Embryonic facial prominence (tissue), 1 donor: ENCODE results near the gene SRD5A1.
A peak's percentile ranks its signal among the peaks of the same experiment; 100 is the strongest.

ENCODE experiments used
- DNase-seq: peaks from one replicate; pipeline ENCODE4 v3.0.0-alpha.2; 2016; ENCODE audit errors: extremely low spot score

The SRD5A1 gene, protein sequence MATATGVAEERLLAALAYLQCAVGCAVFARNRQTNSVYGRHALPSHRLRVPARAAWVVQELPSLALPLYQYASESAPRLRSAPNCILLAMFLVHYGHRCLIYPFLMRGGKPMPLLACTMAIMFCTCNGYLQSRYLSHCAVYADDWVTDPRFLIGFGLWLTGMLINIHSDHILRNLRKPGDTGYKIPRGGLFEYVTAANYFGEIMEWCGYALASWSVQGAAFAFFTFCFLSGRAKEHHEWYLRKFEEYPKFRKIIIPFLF

DNA sequence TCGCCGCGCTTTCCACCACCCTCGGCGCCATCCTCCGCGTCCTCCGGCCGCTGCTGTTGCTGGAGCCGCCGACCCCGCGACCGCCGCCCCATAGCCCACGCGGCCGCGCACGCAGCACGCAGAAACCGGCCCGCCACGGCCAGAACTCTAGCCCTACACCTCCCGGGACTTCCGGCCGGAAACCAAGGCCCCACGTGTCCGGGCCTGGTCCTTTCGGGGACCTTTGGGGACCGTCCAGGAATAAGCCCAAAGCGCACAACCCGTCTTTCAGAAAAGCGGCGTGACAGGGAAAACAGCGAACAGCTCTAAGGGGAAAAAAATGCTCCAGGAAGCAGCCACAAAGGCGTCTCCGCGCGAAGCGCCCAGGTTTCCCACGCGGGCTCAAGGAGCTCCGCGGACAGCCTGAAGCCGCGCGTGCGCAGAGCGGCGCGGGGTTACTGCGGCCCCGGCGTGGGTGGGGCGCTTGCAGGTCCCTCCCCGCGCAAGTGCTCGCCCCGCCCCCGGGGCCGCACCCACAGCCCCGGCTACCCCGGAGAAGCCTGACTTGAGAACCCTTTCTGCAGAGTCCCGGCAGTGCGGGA is at the start of gene SRD5A1, which contains the start of gene NSUN2:
SRD5A1 (plus strand) TSS at position 553 of the 581 bp plus-strand sequence. CDS start 137 bp downstream, outside the sequence.
NSUN2 (minus strand) TSS at position 157 of the 581 bp plus-strand sequence; CDS start at position 92, 65 bp downstream.
- peak; percentile 81 for DNase-seq

DNA sequence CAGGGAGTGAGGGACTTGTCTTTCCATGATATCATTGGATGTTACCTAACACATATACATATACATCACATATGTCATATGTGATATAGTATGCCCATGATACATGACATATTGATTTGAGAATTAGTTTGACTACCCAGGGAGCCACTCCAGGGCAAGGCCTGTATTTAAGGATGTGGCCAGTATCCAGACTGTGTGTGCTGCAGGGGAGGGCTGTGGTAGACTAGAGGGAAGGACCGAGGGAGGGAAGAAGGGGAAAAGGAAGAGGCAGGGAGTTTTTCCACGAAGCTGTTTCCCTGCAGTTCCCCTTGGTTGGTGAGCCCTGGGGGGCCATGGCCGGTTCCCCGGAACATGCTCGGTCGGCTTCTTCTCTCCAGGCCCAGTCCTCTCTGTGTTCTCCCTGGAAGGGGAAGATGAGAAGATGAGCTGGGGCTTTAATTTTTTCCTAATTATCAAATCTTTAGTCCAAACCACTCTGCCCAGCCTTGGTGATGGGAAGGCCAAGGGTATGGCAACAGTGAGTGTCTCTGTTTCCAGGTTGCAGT is 49.1 kb upstream of the SRD5A1 start:
- no peak for DNase-seq

DNA sequence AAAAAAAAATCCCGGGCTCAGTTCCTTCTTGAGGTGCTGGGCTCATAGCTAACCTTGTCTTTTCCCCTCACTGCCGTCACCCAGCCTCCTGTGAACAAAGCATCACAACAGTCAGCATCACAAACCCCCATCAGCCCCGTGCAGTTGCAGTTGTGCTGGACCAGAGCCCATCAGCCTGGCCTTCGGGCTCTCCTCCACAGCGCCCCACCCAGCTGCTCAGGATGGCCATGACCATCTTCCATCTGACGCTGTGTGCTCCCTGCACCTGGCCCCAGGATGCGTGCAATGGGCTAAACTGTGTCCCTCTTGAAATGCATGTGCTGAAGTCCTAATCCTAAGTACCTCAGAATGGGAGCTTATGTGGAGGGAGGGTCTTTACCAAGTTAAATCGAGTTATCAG is 48.5 kb upstream of the SRD5A1 start:
- DNase-seq: no peak

DNA sequence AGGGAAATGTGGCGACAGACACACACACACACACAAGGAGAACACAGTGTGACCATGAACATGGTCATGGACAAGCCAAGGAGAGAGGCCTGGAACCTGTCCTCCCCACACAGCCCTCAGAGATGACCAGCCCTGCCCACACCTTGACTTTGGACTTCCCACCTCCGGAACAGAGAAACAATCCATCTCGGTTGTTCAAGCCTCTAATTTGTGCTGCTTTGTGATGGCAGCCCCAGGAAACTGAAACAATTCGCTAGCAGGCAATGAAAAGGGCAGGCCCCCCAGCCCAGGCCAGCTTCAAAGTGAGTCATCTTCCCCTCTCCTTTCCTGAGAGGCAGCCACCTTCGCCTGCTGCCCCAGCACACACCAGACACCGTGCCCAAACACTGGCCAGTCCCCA is 48.1 kb upstream of the SRD5A1 start:
- no peak for DNase-seq

DNA sequence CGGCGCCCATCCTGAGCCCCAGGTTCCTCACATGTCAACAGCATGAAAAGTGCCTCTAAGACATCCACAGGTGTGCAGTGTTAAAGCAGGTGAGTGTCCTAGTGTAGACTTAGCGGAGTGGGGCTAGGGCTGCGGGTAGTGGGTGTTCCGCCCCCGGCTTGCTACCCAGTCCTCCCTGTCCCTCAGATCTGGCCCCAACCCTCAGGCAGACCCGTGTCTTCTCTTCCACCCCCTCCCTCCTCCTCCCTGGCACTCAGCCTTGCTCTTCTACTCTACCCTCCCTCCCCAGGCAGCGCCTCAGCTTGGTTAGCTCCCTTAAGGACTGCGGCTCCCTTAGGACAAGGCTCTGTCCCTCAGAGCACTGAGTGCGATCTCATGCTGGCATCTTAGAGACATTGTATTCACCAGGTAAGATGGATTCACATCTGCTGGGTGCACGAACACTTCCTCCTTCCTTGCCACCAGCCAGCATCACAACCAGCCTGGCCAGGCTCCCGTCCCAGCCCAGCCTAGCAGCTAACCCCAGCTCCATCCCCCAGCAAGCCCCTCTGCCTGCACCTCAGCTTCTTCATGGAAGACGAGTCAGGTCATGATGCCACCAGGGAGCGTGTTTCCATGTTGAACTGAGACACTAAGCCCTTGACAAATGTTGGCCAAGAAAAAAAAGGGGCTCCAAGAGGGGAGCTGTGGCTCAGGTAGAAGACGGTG is 47.1 kb upstream of the SRD5A1 start:
- DNase-seq: no peak

DNA sequence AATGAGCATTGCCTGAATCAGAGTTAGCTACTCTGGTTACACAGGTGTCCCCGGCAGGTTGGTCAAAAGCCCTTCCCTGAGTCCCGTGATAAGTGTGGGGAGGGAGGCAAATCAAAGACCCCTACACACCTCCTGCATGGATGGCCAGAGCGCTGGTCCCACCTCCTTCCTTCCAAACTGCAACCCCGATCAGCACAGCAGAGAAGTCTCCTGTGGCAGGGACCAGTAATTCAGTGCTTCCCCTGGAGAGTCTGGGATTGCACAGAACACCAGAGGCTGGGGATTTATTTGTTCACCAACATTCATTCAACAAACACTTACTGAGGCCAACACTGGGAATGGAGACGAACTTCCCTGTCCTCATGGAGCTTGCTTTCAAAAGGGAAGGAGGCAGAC is 46.6 kb upstream of the SRD5A1 start:
- DNase-seq: no peak

DNA sequence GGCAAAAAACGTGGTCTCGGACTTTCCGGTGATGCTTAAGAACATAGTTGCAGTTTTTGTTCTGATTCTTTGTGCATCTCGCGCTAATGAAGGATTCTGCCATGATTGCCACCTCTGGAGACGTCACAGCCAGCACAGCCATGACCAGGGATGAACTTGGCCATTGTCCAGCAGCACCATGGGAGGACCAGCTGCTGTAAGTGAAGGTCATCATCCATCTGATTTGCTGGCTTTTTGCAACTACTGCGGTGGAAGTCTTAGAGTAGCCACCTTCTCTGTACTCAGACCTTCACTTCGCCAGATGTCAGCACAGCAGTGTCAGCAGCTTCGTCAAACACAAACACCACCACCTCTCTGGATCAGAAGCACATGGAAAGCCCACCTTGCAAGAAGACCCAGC is 46.1 kb upstream of the SRD5A1 start:
- DNase-seq: no peak

DNA sequence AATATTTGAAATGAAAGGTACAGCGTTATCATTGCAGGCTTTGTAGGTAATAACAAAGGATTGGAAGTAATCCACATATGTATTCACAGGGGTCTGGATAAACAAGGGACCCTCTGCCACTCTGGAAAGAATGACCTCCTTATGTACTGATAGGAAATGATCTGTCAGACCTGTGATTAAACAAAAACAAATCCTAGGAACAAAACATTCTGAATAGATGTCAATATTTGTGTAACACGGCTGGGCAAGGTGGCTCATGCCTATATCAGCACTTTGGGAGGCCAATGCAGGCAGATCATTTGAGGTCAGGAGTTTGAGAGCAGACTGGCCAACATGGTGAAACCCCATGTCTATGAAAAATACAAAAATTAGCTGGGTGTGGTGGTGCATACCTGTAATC is 42.7 kb upstream of the SRD5A1 start:
- DNase-seq: no peak

DNA sequence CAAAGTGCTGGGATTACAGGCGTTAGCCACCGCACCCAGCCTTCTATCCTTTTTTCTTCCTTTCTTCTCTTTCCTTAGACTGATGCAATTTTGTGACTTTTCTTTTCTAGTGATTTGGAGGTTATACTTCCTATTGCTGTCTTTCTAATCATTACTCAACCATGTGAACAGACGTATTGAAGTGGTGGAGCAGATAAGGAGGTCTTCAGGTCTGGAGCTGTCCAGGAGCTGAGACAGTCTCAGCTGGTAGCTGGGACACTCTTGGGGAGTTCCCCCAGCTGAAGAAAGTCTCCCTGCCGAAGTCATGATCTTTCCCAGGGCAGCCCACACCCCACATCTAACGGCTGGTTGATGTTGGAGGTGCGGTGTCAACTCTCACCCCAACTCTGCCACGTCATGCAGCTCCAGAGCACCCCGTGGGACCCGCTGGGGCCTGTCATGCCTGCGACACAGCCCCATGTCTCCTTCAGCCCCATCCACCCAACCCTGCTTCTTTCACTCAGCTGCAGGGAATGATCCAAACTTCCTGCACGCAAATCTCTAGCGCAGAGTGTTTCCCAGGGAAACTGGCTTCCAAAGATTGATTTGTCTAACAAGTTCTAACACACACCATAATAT is 41.5 kb upstream of the SRD5A1 start:
- DNase-seq: no peak

DNA sequence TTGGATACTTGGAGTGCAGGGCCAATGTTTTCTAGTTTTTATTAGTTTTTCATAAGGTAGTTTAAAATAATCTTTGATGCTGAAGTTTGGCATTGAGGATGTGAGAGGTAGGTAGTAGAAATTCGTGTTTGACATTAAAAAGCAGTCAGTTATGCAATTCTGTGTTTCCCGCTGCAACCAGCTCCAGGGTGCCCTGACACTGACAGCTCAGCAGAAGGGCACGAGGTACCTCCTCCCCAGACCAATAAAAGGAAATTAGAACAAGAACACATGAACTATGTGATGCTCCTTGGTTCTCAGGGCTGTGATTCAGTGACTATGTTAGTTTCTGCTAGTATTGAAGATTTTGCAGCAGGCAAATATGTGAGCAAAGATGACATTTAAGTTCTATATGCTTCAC is 40.6 kb upstream of the SRD5A1 start:
- DNase-seq: no peak

DNA sequence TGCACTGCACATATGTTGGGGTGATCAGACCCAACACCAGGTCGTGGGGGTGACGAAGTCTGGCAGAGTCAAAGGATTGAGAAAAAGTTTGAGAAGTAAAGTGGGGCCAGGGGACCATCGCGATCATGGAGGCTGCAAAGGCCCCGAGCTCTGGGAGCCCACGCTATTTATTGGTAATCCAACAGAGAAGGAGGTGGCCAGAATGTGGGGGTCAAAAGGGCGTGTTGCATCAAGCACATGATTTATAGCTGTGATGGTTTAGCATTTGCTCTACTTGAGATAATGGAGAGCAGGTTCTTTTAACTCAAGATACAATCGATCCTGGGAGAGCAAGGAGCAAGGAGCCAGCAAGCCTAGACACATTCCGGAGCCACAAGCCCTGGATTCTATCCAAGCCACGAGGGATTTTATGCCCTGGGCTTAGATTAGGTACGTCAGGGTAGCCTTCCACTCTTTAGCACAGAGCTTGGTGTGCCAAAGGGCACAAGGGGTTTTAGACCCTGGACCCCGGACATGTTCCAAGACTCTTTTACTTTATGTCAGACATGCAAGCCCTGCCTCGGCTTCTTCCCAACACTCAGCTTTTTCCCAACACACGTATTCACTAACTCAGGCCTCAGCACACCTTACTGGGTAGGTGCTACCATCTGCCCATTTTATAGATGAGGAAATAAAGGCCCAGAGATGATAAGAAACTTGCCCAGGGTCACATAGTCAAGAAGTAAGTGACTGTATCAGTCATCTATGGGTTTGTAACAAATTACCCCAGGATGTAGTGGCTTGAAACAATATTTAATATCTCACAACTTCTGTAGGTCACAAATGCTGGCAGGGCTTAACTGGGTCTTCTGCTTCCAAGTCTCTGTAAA is 39.9 kb upstream of the SRD5A1 start:
- no peak for DNase-seq

DNA sequence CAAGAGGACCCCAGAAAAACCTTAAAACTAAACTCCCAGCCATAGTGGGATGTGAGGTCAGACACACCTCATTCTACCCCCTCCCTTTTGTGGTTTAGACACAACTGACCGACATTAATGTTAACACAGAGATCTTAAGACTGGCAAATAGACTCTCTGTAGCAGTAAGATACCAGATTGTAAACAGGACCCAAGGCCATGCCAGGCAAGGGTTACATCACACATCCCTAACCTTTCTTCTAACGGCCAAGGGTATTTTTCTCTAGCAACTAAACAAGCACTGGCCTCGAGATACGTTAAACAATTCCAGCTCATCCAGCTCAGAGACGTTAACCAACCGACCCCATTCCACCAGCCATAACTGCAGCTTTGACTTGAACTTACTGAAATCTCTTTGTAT is 39.2 kb upstream of the SRD5A1 start:
- no peak for DNase-seq

DNA sequence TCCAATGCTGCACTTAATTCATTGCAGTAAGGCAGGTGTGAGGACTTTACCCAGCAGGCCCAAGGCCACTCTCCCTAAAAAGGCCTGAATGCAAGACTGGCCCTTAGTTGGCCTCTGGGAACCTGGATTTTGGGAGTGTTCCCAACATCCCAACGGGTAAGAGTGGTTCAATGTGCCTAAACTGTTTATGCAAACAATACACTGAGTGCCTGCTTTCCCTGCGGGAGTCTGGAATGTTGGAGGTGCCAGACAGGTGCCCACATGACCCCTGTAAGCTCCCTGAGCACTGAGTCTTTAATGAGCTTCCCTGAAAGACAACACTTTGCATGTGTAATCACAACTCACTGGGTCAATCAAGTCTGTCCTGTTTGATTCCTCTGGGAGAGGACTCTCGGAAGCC is 37.8 kb upstream of the SRD5A1 start:
- no peak for DNase-seq

DNA sequence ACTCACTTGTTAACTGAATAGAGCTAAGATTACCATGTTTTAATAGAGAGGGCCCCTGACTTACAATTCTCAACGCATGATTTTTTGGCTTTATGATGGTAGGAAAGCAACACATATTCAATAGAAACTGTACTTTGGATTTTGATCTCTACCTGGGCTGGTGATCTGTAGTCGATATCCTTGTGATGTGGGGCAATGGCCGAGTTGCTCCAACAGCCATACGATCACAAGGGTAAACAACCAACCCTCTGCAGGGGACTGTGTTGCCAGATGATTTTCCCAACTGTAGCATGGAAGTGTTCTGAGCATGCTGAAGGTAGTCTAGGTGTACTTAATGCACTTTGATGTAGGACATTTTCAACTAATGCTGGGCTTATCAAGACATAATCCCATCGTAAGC is 36.9 kb upstream of the SRD5A1 start:
- no peak for DNase-seq

DNA sequence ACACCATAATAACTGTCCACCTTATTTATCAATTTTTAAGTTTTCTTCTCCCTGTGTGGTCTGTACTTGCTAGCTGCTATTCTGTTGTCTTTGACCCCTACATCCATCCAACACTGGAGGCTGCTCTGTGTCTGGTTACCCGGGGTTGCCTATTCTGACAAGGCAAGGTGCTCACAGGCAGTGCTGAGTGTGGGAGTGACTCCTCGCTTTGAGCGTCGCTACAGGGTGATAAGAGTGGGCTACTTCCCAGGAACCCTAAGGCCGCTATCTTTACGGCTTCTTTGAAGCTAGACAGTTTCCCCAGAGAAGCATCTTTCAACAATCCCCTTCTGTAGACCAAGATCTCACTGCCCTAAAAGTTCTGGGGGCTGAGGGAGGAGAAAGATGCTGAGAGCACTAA is 35.7 kb upstream of the SRD5A1 start:
- DNase-seq: no peak

DNA sequence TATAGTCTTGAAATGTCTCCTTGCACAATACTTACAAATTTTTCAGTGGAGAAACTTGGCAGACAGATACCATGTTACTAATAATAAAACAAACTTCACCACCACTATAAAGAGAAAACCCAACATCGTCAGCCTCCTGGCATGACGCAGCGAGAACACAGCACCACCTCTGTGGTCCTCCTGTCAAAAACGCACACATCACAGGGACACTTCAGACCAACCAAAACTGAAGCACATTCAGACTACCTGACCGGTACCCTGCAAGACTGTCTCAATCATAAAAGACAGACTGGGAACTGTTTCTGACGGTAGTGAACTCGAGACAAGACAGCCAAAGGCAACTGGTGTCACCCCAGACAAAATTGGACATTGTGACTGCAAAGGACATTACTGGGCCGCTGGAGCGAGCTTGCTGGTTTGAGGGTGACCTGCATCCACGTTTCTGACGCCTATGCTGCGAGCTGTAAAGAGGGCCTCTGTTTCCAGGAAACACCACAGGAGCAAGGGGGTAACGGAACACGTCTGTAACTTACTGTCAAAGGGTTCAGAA is 34.8 kb upstream of the SRD5A1 start:
- DNase-seq: no peak

DNA sequence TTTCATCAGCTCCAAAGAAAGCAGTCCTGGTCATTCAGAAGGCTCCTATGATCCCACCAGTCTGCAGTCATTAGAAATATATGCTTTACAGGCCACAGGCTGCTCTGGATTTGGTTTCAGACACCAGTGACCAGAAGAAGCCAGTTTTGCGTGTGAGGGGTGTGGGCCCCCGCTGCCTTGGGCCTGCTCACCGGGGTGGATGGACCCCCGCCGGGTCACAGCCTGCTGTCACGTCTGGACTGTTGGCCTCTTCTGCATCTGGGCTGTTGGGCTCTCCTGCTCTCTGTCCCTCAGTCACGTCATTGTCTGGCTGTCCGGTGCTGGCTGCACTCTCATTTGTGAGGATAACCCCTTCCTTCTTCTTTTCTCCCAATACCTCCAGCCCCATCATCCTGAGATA is 33.5 kb upstream of the SRD5A1 start:
- DNase-seq: no peak

DNA sequence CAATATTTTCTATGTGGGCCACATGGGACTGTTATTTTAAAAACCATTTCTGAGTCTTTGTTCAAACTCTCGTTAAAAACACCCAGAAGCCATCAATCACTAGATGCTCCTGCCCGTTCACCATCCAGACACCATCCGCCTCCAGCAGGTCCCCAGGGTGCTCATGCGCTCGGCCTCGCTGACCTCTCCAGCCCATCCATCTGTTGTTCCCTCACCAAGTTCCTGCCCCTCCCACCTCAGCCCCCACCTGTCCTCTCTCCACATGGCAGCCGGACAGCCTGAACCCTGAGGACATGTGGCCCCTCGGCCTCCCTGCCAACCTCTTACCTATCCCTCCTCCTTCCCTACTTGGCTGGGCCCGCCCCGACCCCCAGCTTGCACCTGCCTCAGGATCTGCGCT is 32.0 kb upstream of the SRD5A1 start:
- no peak for DNase-seq

DNA sequence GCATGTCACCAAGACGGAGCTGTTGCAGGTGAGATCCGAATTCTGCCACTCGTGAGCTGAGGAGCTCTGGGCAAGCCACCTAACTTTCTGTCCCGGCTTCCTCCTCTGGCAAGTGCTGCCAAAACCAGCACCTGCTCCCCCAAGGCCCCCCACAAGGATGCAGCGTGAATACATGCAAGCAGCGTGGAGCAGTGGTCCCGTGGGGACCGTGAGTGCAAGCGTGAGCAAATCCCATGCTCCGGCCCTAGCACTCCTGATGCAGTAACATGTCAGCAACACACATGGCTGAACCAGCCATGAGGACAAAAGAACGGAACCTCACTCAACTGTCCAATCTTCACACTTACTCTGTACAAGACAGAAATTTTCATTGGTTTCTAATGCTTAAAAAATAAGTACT is 31.4 kb upstream of the SRD5A1 start:
- DNase-seq: no peak

DNA sequence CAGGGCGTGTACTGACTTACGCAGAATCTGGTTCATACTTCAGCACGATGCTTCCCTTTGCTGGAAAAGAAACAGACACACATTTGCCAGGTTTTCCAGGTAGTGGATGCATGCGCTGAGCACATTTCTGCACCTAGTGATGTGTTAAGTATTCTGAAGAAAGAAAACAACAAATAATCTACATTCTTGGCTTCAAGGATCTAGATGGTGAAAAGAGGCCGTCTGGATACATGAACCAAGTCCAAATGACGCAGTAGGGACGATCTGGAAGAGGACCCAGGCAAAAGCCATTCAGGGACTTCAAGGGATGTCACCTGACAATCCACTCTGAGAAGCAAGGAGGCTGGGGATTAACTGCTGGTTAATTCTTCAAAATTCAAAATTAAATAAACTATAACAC is 30.8 kb upstream of the SRD5A1 start:
- no peak for DNase-seq

DNA sequence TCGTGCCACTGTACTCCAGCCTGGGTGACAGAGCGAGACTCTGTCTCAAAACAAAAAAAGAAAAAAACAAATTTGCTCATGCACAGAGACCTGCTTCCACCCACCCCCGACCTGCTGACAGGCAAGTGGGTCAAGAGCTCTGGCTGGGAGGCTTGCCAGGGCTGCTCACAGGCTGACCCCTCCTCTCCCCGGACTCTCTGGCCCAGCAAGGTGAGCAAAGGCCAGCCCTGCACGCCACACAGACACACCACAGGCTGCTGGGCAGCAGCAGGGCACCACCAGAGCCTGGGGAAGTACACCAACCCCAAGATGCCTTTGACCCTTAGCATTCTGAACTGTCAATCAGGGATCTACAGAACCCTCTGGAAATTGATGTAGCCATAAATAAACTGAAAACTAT is 29.6 kb upstream of the SRD5A1 start:
- no peak for DNase-seq
